ENCODE measurements around the gene PIM3.

PIM3 gene

GRCh38 chr22:49916831-49917230, 43.7 kb upstream of the PIM3 start:
- TF ChIP-seq CTCF (IDR thresholded peaks at IDR 0.05; ENCODE audit: control insufficient read depth, insufficient read depth, low read depth, low read length, missing control alignments), result no peak
- DNase-seq (ENCODE audit: low read depth), result no peak
- H3K4me3 ChIP-seq (ENCODE audit: control insufficient read depth, low read depth, low read length), result no peak overlapping the region

GRCh38 chr22:49917974-49918910, 42.3 kb upstream of the PIM3 start, which contains the start of the genes ALG12 and CRELD2:
TSS of gene ALG12 (minus strand) at chr22:49918438. CDS start at chr22:49913765, 4,673 bp downstream.
TSS of gene CRELD2 (plus strand) at chr22:49918634. CDS start at chr22:49918770, 136 bp downstream.
- peak; percentile 75 for DNase-seq (ENCODE audit: low read depth)
- peak within 1 kb of the TSS; percentile 98 for H3K4me3 ChIP-seq (ENCODE audit: control insufficient read depth, low read depth, low read length)
- no peak for TF ChIP-seq CTCF (IDR thresholded peaks at IDR 0.05; ENCODE audit: control insufficient read depth, insufficient read depth, low read depth, low read length, missing control alignments)

- DNase-seq (ENCODE audit: low read depth), result no peak
- no peak for TF ChIP-seq CTCF (IDR thresholded peaks at IDR 0.05; ENCODE audit: control insufficient read depth, insufficient read depth, low read depth, low read length, missing control alignments)
- peak overlapping the region; percentile 96 for H3K4me3 ChIP-seq (ENCODE audit: control insufficient read depth, low read depth, low read length)
Observed at GRCh38 chr22:49918911-49919881, 41.4 kb upstream of the PIM3 start.

- TF ChIP-seq CTCF (IDR thresholded peaks at IDR 0.05; ENCODE audit: control insufficient read depth, insufficient read depth, low read depth, low read length, missing control alignments), result no peak
- no peak overlapping the region for H3K4me3 ChIP-seq (ENCODE audit: control insufficient read depth, low read depth, low read length)
- no peak for DNase-seq (ENCODE audit: low read depth)
Observed at GRCh38 chr22:49920859-49921258, 39.7 kb upstream of the PIM3 start.

- no peak for DNase-seq (ENCODE audit: low read depth)
- no peak overlapping the region for H3K4me3 ChIP-seq (ENCODE audit: control insufficient read depth, low read depth, low read length)
- no peak for TF ChIP-seq CTCF (IDR thresholded peaks at IDR 0.05; ENCODE audit: control insufficient read depth, insufficient read depth, low read depth, low read length, missing control alignments)
Observed at GRCh38 chr22:49921508-49922278, 38.9 kb upstream of the PIM3 start.

Data from AG09309 (cell line).